Measurements from ENCODE around the gene PRKN. TPM values are rescaled to one million over a fixed set of nuclear protein-coding genes. Genes with fewer than 3 reads are reported as not detected.

Gene PRKN
- total RNA-seq, 4 donors from 2014 or later = 5.5 to 17.9 (median 6.8) TPM

- TF ChIP-seq EP300 (IDR thresholded peaks at IDR 0.05) = no peak
- no peak for TF ChIP-seq CTCF (IDR thresholded peaks at IDR 0.05)
- no peak for TF ChIP-seq POLR2A (IDR thresholded peaks at IDR 0.05)
- 88 to 97% methylated on average over 1 of the region's 1 CpG for WGBS, 2 donors
Observed at GRCh38 chr6:162261598-162261997, 466.0 kb downstream of the PRKN start.

GRCh38 chr6:162260027-162260426 is 467.5 kb downstream of the PRKN start:
- H3K4me1 ChIP-seq = no peaks in the 10 kb centered on the region
- no peaks in the 10 kb centered on the region for H3K27me3 ChIP-seq
- DNase-seq (ENCODE audit: low spot score in 2 of 2) = no peak
- no peak overlapping the region for H3K27ac ChIP-seq
- TF ChIP-seq EP300 (IDR thresholded peaks at IDR 0.05) = no peak
- no peak for TF ChIP-seq CTCF (IDR thresholded peaks at IDR 0.05)
- no peak for TF ChIP-seq POLR2A (IDR thresholded peaks at IDR 0.05)
- 93 to 100% methylated on average over 1 of the region's 1 CpG for WGBS, 2 donors
- H3K36me3 ChIP-seq = peaks cover 0 to 16% (median 0%) of the 10 kb centered on the region in 3 donors
- H3K4me3 ChIP-seq = no peak overlapping the region
- H3K9me3 ChIP-seq = no peaks in the 10 kb centered on the region

More at GRCh38 chr6:162261598-162261997, 466.0 kb downstream of the PRKN start:
- DNase-seq (ENCODE audit: low spot score in 2 of 2) = no peak
- H3K36me3 ChIP-seq = peaks cover 0 to 16% (median 0%) of the 10 kb centered on the region in 3 donors
- no peak overlapping the region for H3K4me3 ChIP-seq
- no peak overlapping the region for H3K27ac ChIP-seq
- H3K27me3 ChIP-seq = no peaks in the 10 kb centered on the region
- no peaks in the 10 kb centered on the region for H3K9me3 ChIP-seq
- no peaks in the 10 kb centered on the region for H3K4me1 ChIP-seq

GRCh38 chr6:162258647-162259046 is 468.9 kb downstream of the PRKN start:
- H3K27me3 ChIP-seq = no peaks in the 10 kb centered on the region
- 90 to 92% methylated on average over 7 of the region's 7 CpGs for WGBS, 2 donors
- peaks cover 0 to 16% (median 0%) of the 10 kb centered on the region in 3 donors for H3K36me3 ChIP-seq
- TF ChIP-seq EP300 (IDR thresholded peaks at IDR 0.05) (no peak), POLR2A (IDR thresholded peaks at IDR 0.05) (no peak), CTCF (IDR thresholded peaks at IDR 0.05) (no peak)
- no peak for DNase-seq (ENCODE audit: low spot score in 2 of 2)
- no peaks in the 10 kb centered on the region for H3K9me3 ChIP-seq
- H3K4me3 ChIP-seq = no peak overlapping the region
- H3K27ac ChIP-seq = no peak overlapping the region
- H3K4me1 ChIP-seq = no peaks in the 10 kb centered on the region

- H3K36me3 ChIP-seq = peaks cover 0 to 16% (median 0%) of the 10 kb centered on the region in 3 donors
- no peaks in the 10 kb centered on the region for H3K9me3 ChIP-seq
- TF ChIP-seq EP300 (IDR thresholded peaks at IDR 0.05) = no peak
- TF ChIP-seq POLR2A (IDR thresholded peaks at IDR 0.05) = no peak
- no peak for TF ChIP-seq CTCF (IDR thresholded peaks at IDR 0.05)
- H3K4me1 ChIP-seq = no peaks in the 10 kb centered on the region
- no peak overlapping the region for H3K27ac ChIP-seq
- 57 to 64% methylated on average over 3 of the region's 3 CpGs for WGBS, 2 donors
- H3K27me3 ChIP-seq = no peaks in the 10 kb centered on the region
- no peak for DNase-seq (ENCODE audit: low spot score in 2 of 2)
- no peak overlapping the region for H3K4me3 ChIP-seq
Observed at GRCh38 chr6:162256361-162256760, 471.2 kb downstream of the PRKN start.

GRCh38 chr6:162251257-162251656 is 476.3 kb downstream of the PRKN start:
- Histone ChIP-seq H3K27ac (no peak overlapping the region), H3K4me3 (no peak overlapping the region), H3K27me3 (no peaks in the 10 kb centered on the region), H3K9me3 (no peaks in the 10 kb centered on the region), H3K4me1 (no peaks in the 10 kb centered on the region), H3K36me3 (peaks cover 0 to 4% (median 0%) of the 10 kb centered on the region in 3 donors)
- DNase-seq (ENCODE audit: low spot score in 2 of 2) = no peak
- WGBS, 2 donors = 80 to 89% methylated on average over 3 of the region's 3 CpGs
- TF ChIP-seq POLR2A (IDR thresholded peaks at IDR 0.05) = no peak
- no peak for TF ChIP-seq EP300 (IDR thresholded peaks at IDR 0.05)
- TF ChIP-seq CTCF (IDR thresholded peaks at IDR 0.05) = no peak

Data from tibial nerve (tissue), 4 donors.